Suppressor macrophage treated with lipopolysaccharide for 4 hours (primary cell): ENCODE measurements around the gene HIVEP3.

ENCODE experiments used
- DNase-seq: peaks from one replicate; pipeline ENCODE4 v3.0.0-alpha.2; 2020

Gene HIVEP3

GRCh38 chr1:41844781-41845272, 73.9 kb downstream of the HIVEP3 start:
- no peak for DNase-seq

- DNase-seq = no peak
These were observed 74.5 kb downstream of the HIVEP3 start for GRCh38 chr1:41844255-41844654.

GRCh38 chr1:41842993-41843755, 75.5 kb downstream of the HIVEP3 start:
- DNase-seq = peak; percentile 54

GRCh38 chr1:41842326-41842725, 76.4 kb downstream of the HIVEP3 start:
- no peak for DNase-seq

GRCh38 chr1:41840592-41841246, 78.0 kb downstream of the HIVEP3 start:
- DNase-seq = no peak

GRCh38 chr1:41838266-41838665, 80.5 kb downstream of the HIVEP3 start:
- DNase-seq = no peak

- no peak for DNase-seq
These were observed 81.0 kb downstream of the HIVEP3 start for GRCh38 chr1:41837691-41838090.

GRCh38 chr1:41835485-41835884, 83.2 kb downstream of the HIVEP3 start:
- no peak for DNase-seq

GRCh38 chr1:41833519-41834000, 85.2 kb downstream of the HIVEP3 start:
- DNase-seq = no peak

- DNase-seq = peak; percentile 41
These were observed 88.0 kb downstream of the HIVEP3 start for GRCh38 chr1:41830726-41831125.

- no peak for DNase-seq
These were observed 90.6 kb downstream of the HIVEP3 start for GRCh38 chr1:41827991-41828570.

GRCh38 chr1:41823471-41823870, 95.3 kb downstream of the HIVEP3 start:
- DNase-seq = no peak

GRCh38 chr1:41822866-41823265, 95.9 kb downstream of the HIVEP3 start:
- DNase-seq = no peak

- DNase-seq = no peak
These were observed 98.9 kb downstream of the HIVEP3 start for GRCh38 chr1:41819843-41820242.

- DNase-seq = no peak
These were observed 99.7 kb downstream of the HIVEP3 start for GRCh38 chr1:41819069-41819468.

GRCh38 chr1:41816061-41816460, 102.7 kb downstream of the HIVEP3 start:
- no peak for DNase-seq

GRCh38 chr1:41813755-41814745, 104.7 kb downstream of the HIVEP3 start:
- peak; percentile 28 for DNase-seq

- DNase-seq = no peak
These were observed 105.5 kb downstream of the HIVEP3 start for GRCh38 chr1:41813226-41813625.

GRCh38 chr1:41812453-41812852, 106.3 kb downstream of the HIVEP3 start:
- DNase-seq = no peak

- peak; percentile 72 for DNase-seq
These were observed 106.7 kb downstream of the HIVEP3 start for GRCh38 chr1:41812051-41812450.

GRCh38 chr1:41811051-41811795, 107.5 kb downstream of the HIVEP3 start:
- peak; percentile 88 for DNase-seq

GRCh38 chr1:41810446-41810845, 108.3 kb downstream of the HIVEP3 start:
- peak; percentile 49 for DNase-seq
